Hair follicle dermal papilla cell (primary cell): ENCODE measurements around the gene UBE2G1. TPM values are rescaled to one million over a fixed set of nuclear protein-coding genes. Genes with fewer than 3 reads are reported as not detected.

Experiments used
- small RNA-seq: library from RNA; depleted of rRNA; stranded (forward); fragments of <200 nt; gene quantifications from one replicate; pipeline ENCODE3, GENCODE V24; 2012
- total RNA-seq: library from RNA; depleted of rRNA; stranded (reverse); fragments of >200 nt; gene quantifications from 2 replicates; pipeline ENCODE4 v1.2.3, GENCODE V29; 2012

UBE2G1 gene
- 39.0 and 43.8 TPM in 2 replicates for total RNA-seq

GRCh38 chr17:4366327-4367063 is at the start of gene UBE2G1:
Gene UBE2G1 (minus strand): TSS chr17:4366675. CDS start chr17:4366316, 359 bp downstream.

GRCh38 chr17:4263282-4264215 is 102.9 kb downstream of the UBE2G1 start, which contains the start of gene ANKFY1:
Gene ANKFY1 (minus strand): TSS chr17:4263979. CDS start chr17:4263941, 38 bp downstream.

Small RNA genes lying within 50 kb of the gene (small RNA-seq; reads per million reads assigned to genes)
- gene RN7SL774P = not detected

Other genes starting within 250 kb of the UBE2G1 start
- gene ZZEF1, start 223.6 kb downstream of the UBE2G1 start, total RNA-seq = 53.9 and 59.2 TPM in 2 replicates
- 36.2 and 36.8 TPM in 2 replicates for gene CYB5D2, start 223.5 kb downstream of the UBE2G1 start, total RNA-seq
- 54.8 and 68.0 TPM in 2 replicates for gene ANKFY1, start 102.7 kb downstream of the UBE2G1 start, total RNA-seq
- gene SPNS3, start 67.3 kb upstream of the UBE2G1 start, total RNA-seq = not detected in 2 replicates
- 0.16 TPM in 1 of 2 replicates, not detected in the other for gene SPNS2, start 132.2 kb upstream of the UBE2G1 start, total RNA-seq
- gene MYBBP1A, start 188.7 kb upstream of the UBE2G1 start, total RNA-seq = 51.1 and 62.3 TPM in 2 replicates
- not detected in 2 replicates for gene GGT6, start 193.9 kb upstream of the UBE2G1 start, total RNA-seq
- not detected in 2 replicates for gene SMTNL2, start 217.9 kb upstream of the UBE2G1 start, total RNA-seq